ENCODE data around the gene VPS26C. TPM values are rescaled to one million over a fixed set of nuclear protein-coding genes. Genes with fewer than 3 reads are reported as not detected.

The VPS26C gene
- total and polyA plus RNA-seq, 2 of the 8 experiments (the other 6 are each of a cell fraction or from before 2014, with no cell fraction given) = 43.5 to 71.6 TPM

- Histone ChIP-seq H3K27ac (ENCODE audit: low read depth, low read length) (no peak overlapping the region), H3K9me3 (ENCODE audit: insufficient read depth in 2 of 2, low read depth in 1 of 2, low read length in 1 of 2) (no peaks in the 10 kb centered on the region), H3K14ac (ENCODE audit: insufficient read length) (no peak overlapping the region), H3K56ac (replicated peaks; ENCODE audit: insufficient read length, low read depth, low read length) (no peak overlapping the region), H2AK5ac (ENCODE audit: low read depth, low read length) (no peak overlapping the region), H3K79me2 (ENCODE audit: control insufficient read depth in 1 of 2, insufficient read depth in 2 of 2, low read length in 2 of 2) (no peaks in the 10 kb centered on the region), H2BK12ac (ENCODE audit: low read depth, low read length) (no peak overlapping the region), H3K4me3 (ENCODE audit: extremely low read depth in 1 of 4, insufficient read depth in 2 of 4, low read depth in 3 of 4, low read length in 4 of 4) (no peak overlapping the region), H3K79me1 (ENCODE audit: low read depth, low read length) (no peaks in the 10 kb centered on the region), H3K9ac (replicated peaks in 1 of 4; ENCODE audit: extremely low read depth in 1 of 4, low read depth in 3 of 4, low read length in 3 of 4) (no peak overlapping the region), H2BK120ac (replicated peaks; ENCODE audit: low read depth, low read length) (no peak overlapping the region), H2BK15ac (ENCODE audit: low read length) (no peak overlapping the region), H4K5ac (ENCODE audit: insufficient read length, low read depth, low read length) (no peak overlapping the region), H2BK5ac (ENCODE audit: low read depth, low read length) (no peak overlapping the region), H2BK20ac (ENCODE audit: low read length) (no peak overlapping the region), H3K4ac (replicated peaks; ENCODE audit: insufficient read length, low read depth, low read length) (no peak overlapping the region), H3K23me2 (ENCODE audit: low read depth, low read length) (no peaks in the 10 kb centered on the region; the same call in 1 of the 2 replicates), H3K4me2 (ENCODE audit: insufficient read depth in 1 of 2, low read depth in 2 of 2, low read length in 2 of 2) (no peak overlapping the region), H3K36me3 (ENCODE audit: control insufficient read depth in 2 of 4, insufficient read depth in 4 of 4, low read length in 3 of 4) (peaks cover 0 to 3% (median under 1%) of the 10 kb centered on the region in 4 experiments; a peak in 4 of 8 replicates), H3K27me3 (replicated peaks in 1 of 4; ENCODE audit: control insufficient read depth in 3 of 4, extremely low read depth in 1 of 4, insufficient read depth in 3 of 4, low read length in 3 of 4) (no peaks in the 10 kb centered on the region), H4K8ac (ENCODE audit: extremely low read depth, insufficient read depth, low read length) (no peak overlapping the region), H2AFZ (ENCODE audit: low read length) (no peak overlapping the region), H3K18ac (ENCODE audit: extremely low read depth, low read length) (no peak overlapping the region), H4K91ac (replicated peaks; ENCODE audit: insufficient read length, low read length) (no peak overlapping the region), H3K4me1 (replicated peaks in 1 of 4; ENCODE audit: control insufficient read depth in 3 of 4, insufficient read depth in 4 of 4, low read length in 3 of 4) (peaks cover 0 to 8% (median 0%) of the 10 kb centered on the region in 4 experiments; a peak in 3 of 7 replicates), H4K20me1 (replicated peaks in 1 of 2; ENCODE audit: control insufficient read depth in 1 of 2, insufficient read depth in 2 of 2, low read length in 2 of 2) (no peaks in the 10 kb centered on the region), H3K23ac (ENCODE audit: insufficient read length) (no peak overlapping the region)
- FAIRE-seq = no peak
- WGBS, 2 experiments (ENCODE audit: extremely low coverage in 1 of 2, insufficient coverage in 1 of 2, insufficient read length in 1 of 2, insufficient replicate concordance in 2 of 2, low coverage in 1 of 2, low lambda C conversion rate in 2 of 2, missing lambda C conversion rate in 1 of 2) = 97% methylated on average over 15 of the region's 15 CpGs; no CpG with 5 or more reads in 1 of the 2 experiments
- DNase-seq (ENCODE audit: low read depth in 1 of 2, low spot score in 2 of 2) = no peak
- ChIA-PET POLR2A (ENCODE audit: partially characterized antibody) (no interaction called here), CTCF (ENCODE audit: partially characterized antibody) (no interaction called here)
- TF ChIP-seq ASH2L (IDR thresholded peaks at IDR 0.05; ENCODE audit: low read length) (no peak), KDM4A (IDR thresholded peaks at IDR 0.05; ENCODE audit: low read depth, low read length, severe bottlenecking) (no peak), ZNF274 (IDR thresholded peaks at IDR 0.05; ENCODE audit: borderline replicate concordance, extremely low read depth, low read length) (no peak), POLR2AphosphoS5 (IDR thresholded peaks at IDR 0.05; ENCODE audit: low read depth, low read length) (no peak), CTBP2 (IDR thresholded peaks at IDR 0.05; ENCODE audit: borderline replicate concordance, insufficient read depth, insufficient read length, low read length) (no peak), SIX5 (IDR thresholded peaks at IDR 0.05; ENCODE audit: low read depth, low read length) (no peak), KDM1A (IDR thresholded peaks at IDR 0.05; ENCODE audit: borderline replicate concordance, low read length) (no peak), POLR2A (IDR thresholded peaks at IDR 0.05; ENCODE audit: control extremely low read depth in 1 of 2, low read depth in 2 of 2, low read length in 2 of 2) (no peak), POU5F1 (IDR thresholded peaks at IDR 0.05; ENCODE audit: low read depth, low read length) (no peak), HDAC6 (IDR thresholded peaks at IDR 0.05; ENCODE audit: low read depth, low read length) (no peak), RFX5 (IDR thresholded peaks at IDR 0.05; ENCODE audit: borderline replicate concordance, low read depth, low read length) (no peak), NANOG (IDR thresholded peaks at IDR 0.05; ENCODE audit: insufficient read depth, low read depth, low read length, poor library complexity, severe bottlenecking) (no peak)
- TF ChIP-seq, protein P1, sequence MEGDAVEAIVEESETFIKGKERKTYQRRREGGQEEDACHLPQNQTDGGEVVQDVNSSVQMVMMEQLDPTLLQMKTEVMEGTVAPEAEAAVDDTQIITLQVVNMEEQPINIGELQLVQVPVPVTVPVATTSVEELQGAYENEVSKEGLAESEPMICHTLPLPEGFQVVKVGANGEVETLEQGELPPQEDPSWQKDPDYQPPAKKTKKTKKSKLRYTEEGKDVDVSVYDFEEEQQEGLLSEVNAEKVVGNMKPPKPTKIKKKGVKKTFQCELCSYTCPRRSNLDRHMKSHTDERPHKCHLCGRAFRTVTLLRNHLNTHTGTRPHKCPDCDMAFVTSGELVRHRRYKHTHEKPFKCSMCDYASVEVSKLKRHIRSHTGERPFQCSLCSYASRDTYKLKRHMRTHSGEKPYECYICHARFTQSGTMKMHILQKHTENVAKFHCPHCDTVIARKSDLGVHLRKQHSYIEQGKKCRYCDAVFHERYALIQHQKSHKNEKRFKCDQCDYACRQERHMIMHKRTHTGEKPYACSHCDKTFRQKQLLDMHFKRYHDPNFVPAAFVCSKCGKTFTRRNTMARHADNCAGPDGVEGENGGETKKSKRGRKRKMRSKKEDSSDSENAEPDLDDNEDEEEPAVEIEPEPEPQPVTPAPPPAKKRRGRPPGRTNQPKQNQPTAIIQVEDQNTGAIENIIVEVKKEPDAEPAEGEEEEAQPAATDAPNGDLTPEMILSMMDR (IDR thresholded peaks at IDR 0.05; ENCODE audit: control extremely low read depth in 1 of 3, insufficient read depth in 1 of 3, low read depth in 1 of 3, low read length in 3 of 3) = no peak
Observed at GRCh38 chr21:37195610-37196009, 71.5 kb downstream of the VPS26C start.
